ENCODE data around the gene POLR1G.

The POLR1G gene

DNA sequence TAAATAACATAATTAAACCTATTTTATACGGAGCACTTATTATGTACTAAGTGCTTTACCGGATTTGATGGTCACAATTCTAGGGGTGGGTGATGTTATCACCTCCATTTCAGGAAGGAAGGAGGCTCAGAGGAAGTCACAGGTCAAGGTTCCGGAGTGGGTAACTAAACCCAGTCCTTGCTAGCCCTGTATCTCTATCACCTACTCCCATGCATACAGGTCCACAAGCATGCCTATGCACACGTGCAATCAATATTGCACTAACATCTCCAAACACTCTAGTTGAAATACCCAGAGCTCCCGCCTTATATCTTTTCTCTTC is 43.5 kb downstream of the POLR1G start:
- peak overlapping the region; percentile 78 for H3K4me3 ChIP-seq (ENCODE audit: low read length, poor library complexity, severe bottlenecking)
- no peaks in the 10 kb centered on the region for H3K9me2 ChIP-seq (replicated peaks; ENCODE audit: low read depth, low read length)
- TF ChIP-seq EZH2phosphoT487 (IDR thresholded peaks at IDR 0.05; ENCODE audit: borderline replicate concordance) = no peak
- TF ChIP-seq, protein P1, sequence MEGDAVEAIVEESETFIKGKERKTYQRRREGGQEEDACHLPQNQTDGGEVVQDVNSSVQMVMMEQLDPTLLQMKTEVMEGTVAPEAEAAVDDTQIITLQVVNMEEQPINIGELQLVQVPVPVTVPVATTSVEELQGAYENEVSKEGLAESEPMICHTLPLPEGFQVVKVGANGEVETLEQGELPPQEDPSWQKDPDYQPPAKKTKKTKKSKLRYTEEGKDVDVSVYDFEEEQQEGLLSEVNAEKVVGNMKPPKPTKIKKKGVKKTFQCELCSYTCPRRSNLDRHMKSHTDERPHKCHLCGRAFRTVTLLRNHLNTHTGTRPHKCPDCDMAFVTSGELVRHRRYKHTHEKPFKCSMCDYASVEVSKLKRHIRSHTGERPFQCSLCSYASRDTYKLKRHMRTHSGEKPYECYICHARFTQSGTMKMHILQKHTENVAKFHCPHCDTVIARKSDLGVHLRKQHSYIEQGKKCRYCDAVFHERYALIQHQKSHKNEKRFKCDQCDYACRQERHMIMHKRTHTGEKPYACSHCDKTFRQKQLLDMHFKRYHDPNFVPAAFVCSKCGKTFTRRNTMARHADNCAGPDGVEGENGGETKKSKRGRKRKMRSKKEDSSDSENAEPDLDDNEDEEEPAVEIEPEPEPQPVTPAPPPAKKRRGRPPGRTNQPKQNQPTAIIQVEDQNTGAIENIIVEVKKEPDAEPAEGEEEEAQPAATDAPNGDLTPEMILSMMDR (conservative IDR thresholded peaks at IDR 0.05; ENCODE audit: low read length) = no peak
- H3K36me3 ChIP-seq (ENCODE audit: insufficient read depth, low read length) = no peaks in the 10 kb centered on the region
- no peaks in the 10 kb centered on the region for H3K79me2 ChIP-seq (ENCODE audit: insufficient read depth, low read length)
- H3K4me1 ChIP-seq (ENCODE audit: insufficient read depth, low read length, poor library complexity, severe bottlenecking) = peaks cover 15% of the 10 kb centered on the region
- peak overlapping the region; percentile 98 for H3K4me2 ChIP-seq (ENCODE audit: low read depth, low read length, poor library complexity, severe bottlenecking)
- H3K27me3 ChIP-seq (ENCODE audit: insufficient read depth, low read length, poor library complexity, severe bottlenecking) = no peaks in the 10 kb centered on the region
- H4K20me1 ChIP-seq (ENCODE audit: insufficient read depth, low read length, poor library complexity, severe bottlenecking) = no peaks in the 10 kb centered on the region
- H2AFZ ChIP-seq (ENCODE audit: low read length) = peak overlapping the region; percentile 78
- H3K9ac ChIP-seq (ENCODE audit: low read depth, low read length, poor library complexity, severe bottlenecking) = peak overlapping the region; percentile 63
- H3F3A ChIP-seq (ENCODE audit: low read depth) = peaks cover 7% of the 10 kb centered on the region; the same call in 1 of the 2 replicates
- no peaks in the 10 kb centered on the region for H3K9me3 ChIP-seq (ENCODE audit: insufficient read depth, low read depth, low read length)

DNA sequence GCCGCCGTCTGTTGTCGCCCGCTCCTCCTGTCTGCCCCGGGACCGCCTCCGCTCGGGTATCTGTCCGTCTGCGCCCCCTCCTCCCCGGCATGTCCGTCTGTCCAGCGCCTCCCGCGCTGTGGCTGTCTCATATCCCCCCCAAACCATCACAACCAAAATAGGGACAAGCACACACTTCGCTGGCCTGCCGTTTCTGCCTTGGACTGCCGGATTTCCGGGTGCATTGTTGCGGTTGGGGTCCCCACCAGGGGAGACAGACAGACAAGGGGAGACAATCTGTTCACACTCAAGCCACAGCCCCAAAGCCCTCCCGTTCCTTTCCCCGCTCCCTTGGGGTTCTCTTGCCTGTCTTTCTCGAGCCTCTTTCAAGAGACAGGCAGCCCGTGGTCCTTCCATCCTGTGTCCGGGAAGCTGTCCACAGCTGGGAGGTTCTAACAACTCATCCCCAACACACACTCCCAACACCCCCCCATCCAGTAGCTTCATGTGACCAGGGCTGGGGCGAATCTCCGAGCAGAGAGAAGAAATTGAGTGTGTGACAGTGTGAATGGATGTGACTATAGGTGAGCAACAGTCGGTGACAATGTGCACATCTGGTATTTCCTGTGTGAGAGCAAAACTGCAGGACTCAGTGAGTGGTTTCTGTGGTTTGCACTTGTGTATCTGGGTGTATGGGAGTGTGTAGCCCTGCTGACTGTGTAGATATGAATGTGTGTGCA is 44.8 kb downstream of the POLR1G start:
- Histone ChIP-seq H3K9me3 (ENCODE audit: insufficient read depth, low read depth, low read length) (no peaks in the 10 kb centered on the region), H3K36me3 (ENCODE audit: insufficient read depth, low read length) (no peaks in the 10 kb centered on the region), H3K9me2 (replicated peaks; ENCODE audit: low read depth, low read length) (no peaks in the 10 kb centered on the region), H3K4me3 (ENCODE audit: low read length, poor library complexity, severe bottlenecking) (peak overlapping the region; percentile 78), H3K9ac (ENCODE audit: low read depth, low read length, poor library complexity, severe bottlenecking) (peak overlapping the region; percentile 44), H3F3A (ENCODE audit: low read depth) (peaks cover 7% of the 10 kb centered on the region; the same call in 1 of the 2 replicates), H3K27me3 (ENCODE audit: insufficient read depth, low read length, poor library complexity, severe bottlenecking) (no peaks in the 10 kb centered on the region), H3K79me2 (ENCODE audit: insufficient read depth, low read length) (no peaks in the 10 kb centered on the region), H3K4me2 (ENCODE audit: low read depth, low read length, poor library complexity, severe bottlenecking) (peak overlapping the region; percentile 98), H3K4me1 (ENCODE audit: insufficient read depth, low read length, poor library complexity, severe bottlenecking) (peaks cover 22% of the 10 kb centered on the region), H4K20me1 (ENCODE audit: insufficient read depth, low read length, poor library complexity, severe bottlenecking) (no peaks in the 10 kb centered on the region), H2AFZ (ENCODE audit: low read length) (peak overlapping the region; percentile 91)
- TF ChIP-seq, protein P1 (conservative IDR thresholded peaks at IDR 0.05; ENCODE audit: low read length) = no peak
- TF ChIP-seq EZH2phosphoT487 (IDR thresholded peaks at IDR 0.05; ENCODE audit: borderline replicate concordance) = no peak

DNA sequence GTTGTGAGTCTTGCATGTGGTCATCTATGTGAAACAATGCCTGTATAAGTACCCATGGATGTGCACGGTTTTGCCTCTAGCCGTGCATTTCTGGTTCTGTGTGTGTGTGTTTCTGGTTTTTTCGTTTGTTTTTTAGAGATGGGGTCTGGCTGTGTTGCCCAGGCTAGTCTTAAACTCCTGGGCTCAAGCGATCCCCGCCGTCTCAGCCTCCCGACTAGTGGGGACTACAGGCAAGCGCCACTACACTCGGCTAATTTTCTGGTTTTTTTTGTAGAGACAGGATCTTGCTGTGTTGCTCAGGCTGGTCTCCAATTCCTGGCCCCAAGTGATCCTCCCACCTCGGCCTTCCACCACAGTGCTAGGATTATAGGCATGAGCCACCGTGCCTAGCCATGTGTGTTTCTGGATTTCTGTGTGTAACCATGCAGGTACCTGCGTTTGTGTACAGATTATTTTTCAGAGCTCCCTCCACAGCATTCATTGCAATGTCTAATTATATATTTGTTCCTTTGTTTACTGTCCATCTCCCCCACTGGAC is 45.5 kb downstream of the POLR1G start:
- Histone ChIP-seq H3K9ac (ENCODE audit: low read depth, low read length, poor library complexity, severe bottlenecking) (no peak overlapping the region), H3K4me2 (ENCODE audit: low read depth, low read length, poor library complexity, severe bottlenecking) (peak overlapping the region; percentile 98)

More for the DNA sequence above, 45.5 kb downstream of the POLR1G start:
- Histone ChIP-seq H3K79me2 (ENCODE audit: insufficient read depth, low read length) (no peaks in the 10 kb centered on the region), H3K9me3 (ENCODE audit: insufficient read depth, low read depth, low read length) (no peaks in the 10 kb centered on the region), H2AFZ (ENCODE audit: low read length) (peak overlapping the region; percentile 91; the same call in 1 of the 2 replicates), H4K20me1 (ENCODE audit: insufficient read depth, low read length, poor library complexity, severe bottlenecking) (no peaks in the 10 kb centered on the region), H3K4me3 (ENCODE audit: low read length, poor library complexity, severe bottlenecking) (peak overlapping the region; percentile 78), H3K9me2 (replicated peaks; ENCODE audit: low read depth, low read length) (no peaks in the 10 kb centered on the region), H3K36me3 (ENCODE audit: insufficient read depth, low read length) (no peaks in the 10 kb centered on the region), H3K27me3 (ENCODE audit: insufficient read depth, low read length, poor library complexity, severe bottlenecking) (no peaks in the 10 kb centered on the region), H3K4me1 (ENCODE audit: insufficient read depth, low read length, poor library complexity, severe bottlenecking) (peaks cover 23% of the 10 kb centered on the region), H3F3A (ENCODE audit: low read depth) (peaks cover 7% of the 10 kb centered on the region; the same call in 1 of the 2 replicates)
- TF ChIP-seq, protein P1 (conservative IDR thresholded peaks at IDR 0.05; ENCODE audit: low read length) = no peak
- TF ChIP-seq EZH2phosphoT487 (IDR thresholded peaks at IDR 0.05; ENCODE audit: borderline replicate concordance) = no peak

Measured in Loucy (cell line).